ENCODE measurements around the gene ZNF277. TPM values are rescaled to one million over a fixed set of nuclear protein-coding genes. Genes with fewer than 3 reads are reported as not detected.
A peak's percentile ranks its signal among the peaks of the same experiment; 100 is the strongest.

The ZNF277 gene
- total RNA-seq, 1 experiment from 2014 or later, result 13.1 TPM

DNA sequence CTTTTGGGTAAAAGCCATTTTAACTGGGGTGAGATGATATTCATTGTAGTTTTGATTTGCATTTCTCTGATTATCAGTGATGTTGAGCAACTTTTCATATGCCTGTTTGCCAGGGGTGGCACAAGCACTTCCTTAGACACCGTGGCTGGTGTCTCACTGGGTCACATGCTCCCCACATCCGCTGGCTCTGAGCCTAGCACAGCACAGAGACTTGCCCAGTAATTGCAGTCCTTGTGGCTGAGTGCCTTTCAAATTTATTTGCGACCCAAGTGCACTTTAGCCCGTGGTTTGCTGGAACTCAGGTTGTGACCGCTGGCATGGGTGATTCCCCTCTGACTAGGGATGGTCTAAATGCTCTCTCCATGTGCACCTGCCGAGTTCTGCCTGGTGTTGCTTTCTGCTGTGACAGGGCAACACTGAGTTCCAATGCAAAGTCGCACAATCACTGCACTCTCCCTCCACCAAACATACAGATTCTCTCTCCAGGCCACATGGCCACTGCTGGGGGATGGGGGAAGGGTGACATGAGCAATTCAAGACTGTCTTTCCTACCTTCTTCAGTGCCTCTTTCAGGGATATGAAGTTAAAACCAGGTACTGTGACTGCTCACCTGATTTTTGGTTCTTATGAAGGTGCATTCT, 66.5 kb downstream of the ZNF277 start:
- no peak for DNase-seq
- Histone ChIP-seq H3K4ac (ENCODE audit: low read depth, low read length) (no peak overlapping the region), H4K8ac (replicated peaks; ENCODE audit: insufficient read length, low read depth, low read length) (no peak overlapping the region), H3K23ac (ENCODE audit: insufficient read length, low read depth, low read length) (no peak overlapping the region), H3K9me3 (ENCODE audit: control insufficient read depth, low read depth, low read length) (no peaks in the 10 kb centered on the region), H3K4me2 (ENCODE audit: insufficient read depth, insufficient read length, low read length) (no peak overlapping the region), H4K5ac (ENCODE audit: insufficient read length, low read depth, low read length) (no peak overlapping the region), H3K18ac (ENCODE audit: insufficient read length, low read depth, low read length) (no peak overlapping the region), H3K56ac (ENCODE audit: insufficient read length, low read depth, low read length) (no peak overlapping the region), H2BK12ac (ENCODE audit: insufficient read length, low read depth, low read length) (no peak overlapping the region), H2BK120ac (ENCODE audit: low read depth, low read length, poor library complexity, severe bottlenecking) (no peak overlapping the region), H3K79me1 (ENCODE audit: insufficient read depth, low read depth, low read length, poor library complexity, severe bottlenecking) (no peaks in the 10 kb centered on the region), H4K91ac (ENCODE audit: insufficient read length, low read depth, low read length) (no peak overlapping the region), H2BK15ac (ENCODE audit: low read depth, low read length) (no peak overlapping the region), H3K27me3 (ENCODE audit: insufficient read depth, low read length) (no peaks in the 10 kb centered on the region), H3K14ac (ENCODE audit: insufficient read depth, low read length) (no peak overlapping the region), H3K23me2 (ENCODE audit: insufficient read length, low read depth, low read length, poor library complexity, severe bottlenecking) (no peaks in the 10 kb centered on the region), H3K9ac (ENCODE audit: extremely low read depth, insufficient read length, low read length) (no peak overlapping the region), H2BK5ac (ENCODE audit: insufficient read length, low read length) (no peak overlapping the region), H3K4me1 (ENCODE audit: insufficient read depth, low read length) (peaks cover 5% of the 10 kb centered on the region; the same call in 1 of the 2 replicates), H2AFZ (ENCODE audit: low read length) (no peak overlapping the region), H4K20me1 (ENCODE audit: control insufficient read depth, insufficient read depth, insufficient read length) (no peaks in the 10 kb centered on the region), H3T11ph (ENCODE audit: low read length) (no peak overlapping the region), H2BK20ac (ENCODE audit: low read depth, low read length, poor library complexity, severe bottlenecking) (no peak overlapping the region), H2AK5ac (ENCODE audit: insufficient read length, low read length) (no peak overlapping the region), H3K79me2 (ENCODE audit: insufficient read depth, low read length) (no peaks in the 10 kb centered on the region), H3K27ac (ENCODE audit: insufficient read length, low read depth, low read length) (no peak overlapping the region)
- H3K4me3 Mint-ChIP-seq, result no peak overlapping the region
- TF ChIP-seq, protein P1, sequence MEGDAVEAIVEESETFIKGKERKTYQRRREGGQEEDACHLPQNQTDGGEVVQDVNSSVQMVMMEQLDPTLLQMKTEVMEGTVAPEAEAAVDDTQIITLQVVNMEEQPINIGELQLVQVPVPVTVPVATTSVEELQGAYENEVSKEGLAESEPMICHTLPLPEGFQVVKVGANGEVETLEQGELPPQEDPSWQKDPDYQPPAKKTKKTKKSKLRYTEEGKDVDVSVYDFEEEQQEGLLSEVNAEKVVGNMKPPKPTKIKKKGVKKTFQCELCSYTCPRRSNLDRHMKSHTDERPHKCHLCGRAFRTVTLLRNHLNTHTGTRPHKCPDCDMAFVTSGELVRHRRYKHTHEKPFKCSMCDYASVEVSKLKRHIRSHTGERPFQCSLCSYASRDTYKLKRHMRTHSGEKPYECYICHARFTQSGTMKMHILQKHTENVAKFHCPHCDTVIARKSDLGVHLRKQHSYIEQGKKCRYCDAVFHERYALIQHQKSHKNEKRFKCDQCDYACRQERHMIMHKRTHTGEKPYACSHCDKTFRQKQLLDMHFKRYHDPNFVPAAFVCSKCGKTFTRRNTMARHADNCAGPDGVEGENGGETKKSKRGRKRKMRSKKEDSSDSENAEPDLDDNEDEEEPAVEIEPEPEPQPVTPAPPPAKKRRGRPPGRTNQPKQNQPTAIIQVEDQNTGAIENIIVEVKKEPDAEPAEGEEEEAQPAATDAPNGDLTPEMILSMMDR (conservative IDR thresholded peaks at IDR 0.05), result no peak
- H3K27ac Mint-ChIP-seq, result peak overlapping the region; percentile 28 to 60 (median 53); a peak in 5 of 7 replicates
- no peaks in the 10 kb centered on the region for H3K36me3 Mint-ChIP-seq (ENCODE audit: insufficient read depth in 1 of 3, low read depth in 3 of 3)
- peaks cover 11 to 15% of the 10 kb centered on the region in 2 experiments for H3K4me1 Mint-ChIP-seq
- no peaks in the 10 kb centered on the region for H3K27me3 Mint-ChIP-seq (ENCODE audit: low read depth)
- H3K9me3 Mint-ChIP-seq, result no peaks in the 10 kb centered on the region
- no CpG with 5 or more reads among the region's 7 CpGs for WGBS (ENCODE audit: extremely low coverage, insufficient read length, low lambda C conversion rate)

Measured in H9 (cell line).